D721Med (cell line): ENCODE results near the gene PODNL1.

Experiments
- DNase-seq: peaks from one replicate; pipeline ENCODE4 v3.0.0; 2011; ENCODE audit warnings: low spot score; ENCODE audit not compliant: insufficient read length
- FAIRE-seq: peaks from 2 replicates; lab custom pipeline; 2011; peaks lifted over from hg19 to GRCh38; lab: Jason Lieb, UNC
- CTCF ChIP-seq: IDR thresholded peaks from 2 replicates; pipeline ENCODE4 v1.5.1; 2012; ENCODE audit warnings: mild to moderate bottlenecking, control low read depth; ENCODE audit not compliant: insufficient read depth; ENCODE audit errors: missing control alignments

PODNL1 gene

GRCh38 chr19:13954185-13954584, 16.0 kb upstream of the PODNL1 start:
- no peak for TF ChIP-seq CTCF
- DNase-seq (no peak), FAIRE-seq (no peak)

- FAIRE-seq (no peak), DNase-seq (no peak)
- no peak for TF ChIP-seq CTCF
Observed at GRCh38 chr19:13952931-13953531, 14.8 kb upstream of the PODNL1 start.

DNA sequence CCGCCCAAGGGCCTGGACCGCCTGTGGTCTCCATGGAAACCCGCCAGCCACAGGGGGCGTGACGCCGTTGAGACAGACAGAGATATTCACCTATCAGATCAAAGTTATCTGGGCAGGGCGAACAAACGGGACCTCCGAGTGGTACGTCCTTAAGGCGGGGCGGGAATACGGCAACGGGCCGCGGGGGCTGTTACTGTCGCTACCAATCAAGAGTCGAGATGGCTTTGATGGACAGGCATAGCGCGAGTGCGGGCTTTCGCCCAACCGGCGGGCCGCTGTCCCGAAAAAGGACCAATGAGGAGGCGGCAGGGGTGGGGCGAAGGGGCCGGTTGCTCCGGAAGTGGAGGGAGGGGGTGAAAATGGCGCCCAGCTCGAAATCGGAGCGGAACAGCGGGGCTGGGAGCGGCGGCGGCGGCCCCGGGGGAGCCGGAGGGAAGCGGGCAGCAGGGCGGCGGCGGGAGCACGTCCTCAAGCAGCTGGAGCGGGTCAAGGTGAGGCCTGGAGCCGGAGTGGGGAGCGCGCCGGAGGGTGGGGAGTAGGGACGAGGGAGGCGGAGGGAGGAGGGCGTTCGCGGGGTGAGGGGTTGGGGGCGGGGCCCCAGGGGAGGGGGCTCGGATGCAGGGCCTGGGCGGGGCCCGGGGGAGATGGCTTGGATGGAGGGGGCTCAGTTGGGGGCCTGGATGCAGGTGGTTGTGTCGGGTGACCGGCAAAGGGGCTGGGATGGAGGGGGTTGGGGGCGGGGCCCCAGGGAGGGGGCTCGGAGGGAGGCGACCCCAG, 14.1 kb upstream of the PODNL1 start, which contains the start of gene DCAF15:
TSS of gene DCAF15 (plus strand) at position 356 of the 777 bp plus-strand sequence. CDS start at position 360, 4 bp downstream.
- no peak for FAIRE-seq
- TF ChIP-seq CTCF = no peak

GRCh38 chr19:13951799-13952153, 13.6 kb upstream of the PODNL1 start:
- DNase-seq (no peak), FAIRE-seq (no peak)
- TF ChIP-seq CTCF = no peak

More for the DNA sequence above, 14.1 kb upstream of the PODNL1 start, which contains the start of gene DCAF15:
- DNase-seq = peak; percentile 100

DNA sequence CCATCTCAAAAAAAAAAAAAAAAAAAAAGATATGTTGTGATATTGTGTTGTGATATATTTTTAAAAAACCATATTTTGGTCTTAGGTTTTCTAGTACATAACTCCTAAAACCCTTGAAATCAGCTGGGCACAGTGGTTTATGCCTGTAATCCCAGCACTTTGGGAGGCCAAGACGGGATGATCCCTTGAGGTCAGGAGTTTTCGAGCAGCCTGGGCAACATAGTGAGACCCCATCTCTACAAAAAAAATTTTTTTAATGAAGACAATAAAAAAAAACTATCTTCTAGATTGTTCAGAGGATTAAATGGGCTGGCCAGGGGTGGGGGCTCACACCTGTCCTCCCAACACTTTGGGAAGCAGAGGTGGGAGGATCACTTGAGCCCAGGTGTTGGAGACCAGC, 12.8 kb upstream of the PODNL1 start:
- no peak for TF ChIP-seq CTCF
- FAIRE-seq (no peak), DNase-seq (no peak)

DNA sequence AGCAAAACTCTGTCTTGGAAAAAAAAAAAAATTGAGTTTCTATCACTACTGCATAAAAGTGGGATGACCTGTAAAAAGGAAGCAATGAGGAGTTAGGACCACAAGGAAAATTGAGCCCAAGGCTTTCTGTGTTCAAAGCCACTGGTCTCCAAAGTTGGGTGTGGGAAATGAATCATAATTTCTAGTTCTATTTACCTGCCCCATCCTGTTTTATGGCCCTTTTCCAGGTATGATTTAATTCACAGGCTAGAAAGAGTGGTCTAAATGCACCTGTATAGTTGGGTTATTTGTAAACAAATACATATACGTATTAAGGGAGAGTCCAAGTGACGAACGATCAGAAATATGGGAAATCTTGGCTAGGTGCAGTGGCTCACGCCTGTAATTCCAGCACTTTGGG, 8.2 kb upstream of the PODNL1 start:
- FAIRE-seq = no peak
- no peak for TF ChIP-seq CTCF
- no peak for DNase-seq
